GM18498 (cell line): ENCODE measurements around the gene GPATCH4.
"Not testable (repeated sequence)": the region's sequence is repeated elsewhere in the genome, so short reads cannot be mapped to it uniquely, and the experiment has no call there.

Experiments used
- ATAC-seq: cut with Tn5 transposase; IDR thresholded peaks from one replicate; pipeline ENCODE4 v1.9.1; 2021; ENCODE audit warnings: mild to moderate bottlenecking, moderate library complexity; ENCODE audit not compliant: unreplicated experiment

Gene GPATCH4

GRCh38 chr1:156601122-156601830 lies at the start of gene GPATCH4:
TSS of gene GPATCH4 (minus strand) at chr1:156601479.
- peak; percentile 72 for ATAC-seq

- ATAC-seq, result no peak
Observed at GRCh38 chr1:156648951-156649350, 47.7 kb upstream of the GPATCH4 start.

- no peak for ATAC-seq
Observed at GRCh38 chr1:156648496-156648895, 47.2 kb upstream of the GPATCH4 start.

GRCh38 chr1:156647351-156647750 lies 46.1 kb upstream of the GPATCH4 start:
- no peak for ATAC-seq

- no peak for ATAC-seq
Observed at GRCh38 chr1:156646738-156647211, 45.5 kb upstream of the GPATCH4 start.

GRCh38 chr1:156645666-156646065 lies 44.4 kb upstream of the GPATCH4 start:
- ATAC-seq, result no peak

GRCh38 chr1:156645056-156645455 lies 43.8 kb upstream of the GPATCH4 start:
- no peak for ATAC-seq

- no peak for ATAC-seq
Observed at GRCh38 chr1:156644640-156645039, 43.4 kb upstream of the GPATCH4 start.

- no peak for ATAC-seq
Observed at GRCh38 chr1:156644146-156644545, 42.9 kb upstream of the GPATCH4 start.

- ATAC-seq, result peak; percentile 52
Observed at GRCh38 chr1:156643778-156644092, 42.5 kb upstream of the GPATCH4 start.

- ATAC-seq, result no peak
Observed at GRCh38 chr1:156643049-156643777, 41.9 kb upstream of the GPATCH4 start.

GRCh38 chr1:156642265-156643048 lies 41.2 kb upstream of the GPATCH4 start:
- no peak for ATAC-seq

GRCh38 chr1:156641761-156642264 lies 40.5 kb upstream of the GPATCH4 start, which contains the start of gene BCAN:
TSS of gene BCAN (plus strand) at chr1:156642117. CDS start at chr1:156646055, 3,938 bp downstream.
- ATAC-seq, result no peak

GRCh38 chr1:156640842-156641706 lies 39.8 kb upstream of the GPATCH4 start:
- no peak for ATAC-seq

- no peak for ATAC-seq
Observed at GRCh38 chr1:156639601-156640101, 38.4 kb upstream of the GPATCH4 start.

- no peak for ATAC-seq
Observed at GRCh38 chr1:156638189-156638985, 37.1 kb upstream of the GPATCH4 start.

GRCh38 chr1:156632355-156632754 lies 31.1 kb upstream of the GPATCH4 start:
- ATAC-seq, result no peak

- not testable (repeated sequence) for ATAC-seq
Observed at GRCh38 chr1:156631152-156631551, 29.9 kb upstream of the GPATCH4 start.

GRCh38 chr1:156629823-156630449 lies 28.7 kb upstream of the GPATCH4 start:
- no peak for ATAC-seq
